Transverse colon (tissue), 4 donors: ENCODE data around the gene TTN. TPM values are rescaled to one million over a fixed set of nuclear protein-coding genes. Genes with fewer than 3 reads are reported as not detected.

Experiments used
- DNase-seq: peaks from one replicate; pipeline ENCODE4 v3.0.0-alpha.2; 2019
- H3K27ac ChIP-seq, 4 donors: fragments of 200-600 bp; sonication (generic); 2 replicates each; pipeline ENCODE4 v1.5.1; 2016 to 2018; ENCODE audit warnings: inconsistent platforms in 4 of 4
- H3K27me3 ChIP-seq: fragments of 200-600 bp; sonication (generic); 2 replicates; pipeline ENCODE4 v1.5.1; 2017; ENCODE audit warnings: inconsistent platforms
- H3K36me3 ChIP-seq, 4 donors: fragments of 200-600 bp; sonication (generic); 2 replicates each; pipeline ENCODE4 v1.5.1; 2017 to 2019; ENCODE audit warnings: inconsistent platforms in 4 of 4
- H3K4me1 ChIP-seq, 4 donors: fragments of 200-600 bp; sonication (generic); 2 replicates each; pipeline ENCODE4 v1.5.1; 2017 to 2020; ENCODE audit warnings: inconsistent platforms in 4 of 4
- H3K4me3 ChIP-seq, 4 donors: fragments of 200-600 bp; sonication (generic); 1 replicate in 1 of 4; 2 replicates in 3 of 4; pipeline versions ENCODE4 v1.5.1 to v1.6.1; 2017 to 2019; ENCODE audit warnings: inconsistent platforms in 4 of 4
- H3K9me3 ChIP-seq, 2 donors: fragments of 200-600 bp; sonication (generic); 2 replicates each; pipeline ENCODE4 v1.5.1; 2017 to 2019; ENCODE audit warnings: inconsistent platforms in 2 of 2
- EP300 ChIP-seq: sonication (generic); formaldehyde crosslinking; IDR thresholded peaks from one replicate; pipeline ENCODE4 v1.6.1; 2017; ENCODE audit warnings: antibody characterized with exemption, low read depth
- POLR2A ChIP-seq: fragments of 450-650 bp; IDR thresholded peaks from one replicate; pipeline ENCODE4 v1.6.1; 2016; ENCODE audit warnings: antibody characterized with exemption, mild to moderate bottlenecking, moderate library complexity
- POLR2AphosphoS5 ChIP-seq, 3 donors: sonication (generic); formaldehyde crosslinking; IDR thresholded peaks; one replicate each; pipeline ENCODE4 v1.6.1; 2016; ENCODE audit warnings: antibody characterized with exemption in 3 of 3
- WGBS, 2 donors: methylation state at CpG; one replicate each; pipeline ENCODE4 v1.1.5; 2018; ENCODE audit warnings: low coverage in 1 of 2; 5-methylcytosine and 5-hydroxymethylcytosine counted together
- in situ Hi-C, 4 donors: fragments of 200-750 bp; cut with MboI; loops; one replicate each; pipeline versions ENCODE4 v1.15.0 to v1.15.1; 2017; ENCODE audit warnings: low sequenced_read_pairs in 3 of 4, low pct_ligation_motif_present in 1 of 4, low pct_unique_long_range_greater_than_20kb in 1 of 4
- intact Hi-C: fragments of 100-400 bp; cut with DNase I; formaldehyde crosslinking; loops from one replicate; pipeline ENCODE4 v1.15.1; 2023; ENCODE audit warnings: low total_unique reads
- total RNA-seq, 4 donors: library from RNA; depleted of rRNA; stranded (reverse); fragments of >200 nt; gene quantifications; one replicate each; pipeline ENCODE4 v1.1.0, GENCODE V29; 2016
- TF ChIP-seq, protein P1 (sequence below), 5 experiments: fragments of 200-600 bp in 3 of 5; fragments of 450-650 bp in 2 of 5; sonication (generic) in 3 of 5; IDR thresholded peaks; 1 replicate in 2 of 5; 2 replicates in 3 of 5; pipeline ENCODE4 v1.5.1; 2016 to 2017; ENCODE audit warnings: antibody characterized with exemption in 5 of 5, inconsistent platforms in 3 of 5, mild to moderate bottlenecking in 2 of 5, moderate library complexity in 1 of 5

TTN gene
- total RNA-seq, 4 donors from 2014 or later: 6.2 to 43.4 (median 18.1) TPM

DNA sequence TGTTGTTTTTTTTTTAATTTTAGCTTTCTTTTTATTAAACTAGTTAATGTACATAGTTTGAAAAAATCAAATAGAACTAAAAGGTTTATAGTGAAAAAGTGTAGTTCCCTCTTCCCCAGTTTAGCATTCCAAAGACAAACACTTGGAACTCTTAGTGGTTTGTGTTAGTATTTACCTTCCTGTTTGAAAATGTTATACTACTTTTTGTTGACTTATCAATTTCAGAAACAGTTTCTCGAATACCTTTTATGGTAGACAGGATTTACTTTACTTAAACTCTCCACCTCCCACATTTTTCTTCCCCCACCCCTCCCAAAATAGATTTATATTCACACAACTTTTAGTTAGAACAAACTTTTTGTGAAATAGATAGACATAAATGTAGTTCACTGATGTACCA lies 300.3 kb downstream of the TTN start:
- peaks cover 0 to 39% (median 11%) of the 10 kb centered on the region in 4 donors for H3K36me3 ChIP-seq
- H3K27me3 ChIP-seq: no peaks in the 10 kb centered on the region
- no peak for DNase-seq
- in situ Hi-C loops: no loop called here
- H3K4me3 ChIP-seq: no peak overlapping the region
- TF ChIP-seq POLR2AphosphoS5 (IDR thresholded peaks at IDR 0.05): no peak
- TF ChIP-seq, protein P1, sequence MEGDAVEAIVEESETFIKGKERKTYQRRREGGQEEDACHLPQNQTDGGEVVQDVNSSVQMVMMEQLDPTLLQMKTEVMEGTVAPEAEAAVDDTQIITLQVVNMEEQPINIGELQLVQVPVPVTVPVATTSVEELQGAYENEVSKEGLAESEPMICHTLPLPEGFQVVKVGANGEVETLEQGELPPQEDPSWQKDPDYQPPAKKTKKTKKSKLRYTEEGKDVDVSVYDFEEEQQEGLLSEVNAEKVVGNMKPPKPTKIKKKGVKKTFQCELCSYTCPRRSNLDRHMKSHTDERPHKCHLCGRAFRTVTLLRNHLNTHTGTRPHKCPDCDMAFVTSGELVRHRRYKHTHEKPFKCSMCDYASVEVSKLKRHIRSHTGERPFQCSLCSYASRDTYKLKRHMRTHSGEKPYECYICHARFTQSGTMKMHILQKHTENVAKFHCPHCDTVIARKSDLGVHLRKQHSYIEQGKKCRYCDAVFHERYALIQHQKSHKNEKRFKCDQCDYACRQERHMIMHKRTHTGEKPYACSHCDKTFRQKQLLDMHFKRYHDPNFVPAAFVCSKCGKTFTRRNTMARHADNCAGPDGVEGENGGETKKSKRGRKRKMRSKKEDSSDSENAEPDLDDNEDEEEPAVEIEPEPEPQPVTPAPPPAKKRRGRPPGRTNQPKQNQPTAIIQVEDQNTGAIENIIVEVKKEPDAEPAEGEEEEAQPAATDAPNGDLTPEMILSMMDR (IDR thresholded peaks at IDR 0.05): no peak
- no peak for TF ChIP-seq EP300
- TF ChIP-seq POLR2A: no peak
- H3K27ac ChIP-seq: no peak overlapping the region
- 40 to 67% methylated on average over 1 of the region's 1 CpG for WGBS, 2 donors
- H3K9me3 ChIP-seq: no peaks in the 10 kb centered on the region
- H3K4me1 ChIP-seq: peaks cover 0 to 7% (median 2%) of the 10 kb centered on the region in 4 donors
- intact Hi-C loops: no loop called here

DNA sequence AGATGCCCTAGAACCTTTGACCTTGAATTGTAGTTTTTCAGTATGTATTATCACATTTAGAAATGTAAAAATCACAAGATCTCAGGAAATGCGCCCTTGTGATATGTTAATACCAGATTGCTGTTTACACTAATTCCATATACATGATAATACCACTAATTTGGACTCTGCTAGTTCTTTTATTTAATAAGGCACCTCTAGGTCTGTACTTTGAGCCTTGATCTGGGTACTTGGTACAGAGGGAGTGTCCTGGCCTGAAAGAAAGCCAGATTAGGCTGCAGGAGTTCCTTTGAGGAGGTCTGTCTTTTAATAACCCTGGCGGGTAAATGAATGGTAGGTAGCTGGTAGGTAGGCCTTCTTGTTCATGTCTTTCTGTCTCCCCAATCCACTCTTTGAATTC lies 300.7 kb downstream of the TTN start:
- Histone ChIP-seq H3K4me3 (no peak overlapping the region), H3K4me1 (peaks cover 0 to 7% (median 2%) of the 10 kb centered on the region in 4 donors), H3K9me3 (no peaks in the 10 kb centered on the region), H3K27me3 (no peaks in the 10 kb centered on the region), H3K36me3 (peaks cover 0 to 40% (median 13%) of the 10 kb centered on the region in 4 donors), H3K27ac (no peak overlapping the region)
- 65 to 73% methylated on average over 2 of the region's 2 CpGs for WGBS, 2 donors
- in situ Hi-C loops (no loop called here), intact Hi-C loops (no loop called here)
- TF ChIP-seq EP300: no peak
- TF ChIP-seq, protein P1 (IDR thresholded peaks at IDR 0.05): no peak
- TF ChIP-seq POLR2A: no peak
- TF ChIP-seq POLR2AphosphoS5 (IDR thresholded peaks at IDR 0.05): no peak
- no peak for DNase-seq

DNA sequence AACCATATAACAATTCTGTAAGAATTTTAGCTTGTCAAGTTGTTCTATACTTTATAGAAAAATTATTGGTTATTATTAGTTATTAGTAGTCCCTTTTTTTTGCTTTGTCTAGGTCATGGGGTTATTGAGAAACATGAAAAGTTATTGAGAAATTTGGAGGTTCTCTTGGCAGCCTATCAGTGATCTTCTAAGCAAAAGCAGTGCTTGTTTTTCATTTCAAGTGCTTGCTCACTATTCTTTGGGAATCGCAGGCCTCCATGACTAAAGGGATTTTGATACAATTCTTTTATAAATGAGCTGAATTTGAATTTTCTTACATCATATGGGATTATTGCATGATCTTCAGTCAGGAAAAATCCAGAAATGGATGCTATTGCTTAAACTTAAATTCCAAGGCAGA lies 301.1 kb downstream of the TTN start:
- no peaks in the 10 kb centered on the region for H3K27me3 ChIP-seq
- no peaks in the 10 kb centered on the region for H3K9me3 ChIP-seq
- WGBS, 2 donors: 100% methylated on average over 1 of the region's 1 CpG; no CpG with 5 or more reads in 1 of the 2 donors
- no peak overlapping the region for H3K4me3 ChIP-seq
- intact Hi-C loops: no loop called here
- no peak for TF ChIP-seq POLR2A
- TF ChIP-seq, protein P1 (IDR thresholded peaks at IDR 0.05): no peak
- TF ChIP-seq EP300: no peak
- TF ChIP-seq POLR2AphosphoS5 (IDR thresholded peaks at IDR 0.05): no peak
- peaks cover 0 to 41% (median 16%) of the 10 kb centered on the region in 4 donors for H3K36me3 ChIP-seq
- no peak overlapping the region for H3K27ac ChIP-seq
- no peak for DNase-seq
- in situ Hi-C loops: no loop called here
- H3K4me1 ChIP-seq: peaks cover 0 to 7% (median 2%) of the 10 kb centered on the region in 4 donors

DNA sequence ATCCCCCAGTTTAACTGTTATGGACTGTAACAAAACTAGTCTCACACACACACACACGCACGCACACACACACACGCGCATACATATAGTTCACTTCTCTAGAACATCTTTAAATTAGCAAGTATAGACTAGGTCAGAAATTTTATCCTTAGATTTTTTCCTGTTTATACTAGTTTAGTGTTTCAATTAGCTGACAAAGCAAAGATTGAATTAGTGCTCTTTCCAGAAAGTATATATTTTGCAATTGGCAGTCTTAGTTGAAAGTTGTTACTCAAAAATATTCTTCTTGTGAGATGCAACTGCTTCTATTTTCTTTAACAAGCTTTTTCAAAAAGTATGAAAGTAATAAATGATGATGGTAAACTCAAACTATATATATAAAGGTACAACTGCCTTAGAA lies 304.5 kb downstream of the TTN start:
- Histone ChIP-seq H3K27me3 (no peaks in the 10 kb centered on the region), H3K4me3 (no peak overlapping the region), H3K4me1 (peaks cover 0 to 7% (median 2%) of the 10 kb centered on the region in 4 donors), H3K27ac (no peak overlapping the region), H3K36me3 (peaks cover 0 to 58% (median 29%) of the 10 kb centered on the region in 4 donors), H3K9me3 (no peaks in the 10 kb centered on the region)
- intact Hi-C loops (no loop called here), in situ Hi-C loops (no loop called here)
- TF ChIP-seq, protein P1 (IDR thresholded peaks at IDR 0.05): no peak
- no peak for TF ChIP-seq EP300
- no peak for TF ChIP-seq POLR2A
- no peak for TF ChIP-seq POLR2AphosphoS5 (IDR thresholded peaks at IDR 0.05)
- DNase-seq: no peak
- WGBS, 2 donors: 53 to 100% methylated on average over 4 of the region's 4 CpGs
